Suppressor macrophage treated with lipopolysaccharide for 1 hour (primary cell): ENCODE results near the gene CTF1.
"Not testable (repeated sequence)": the region's sequence is repeated elsewhere in the genome, so short reads cannot be mapped to it uniquely, and the experiment has no call there.

Source experiments
- DNase-seq, 3 donors: peaks; one replicate each; pipeline ENCODE4 v3.0.0-alpha.2; 2020 to 2022

Gene CTF1

DNA sequence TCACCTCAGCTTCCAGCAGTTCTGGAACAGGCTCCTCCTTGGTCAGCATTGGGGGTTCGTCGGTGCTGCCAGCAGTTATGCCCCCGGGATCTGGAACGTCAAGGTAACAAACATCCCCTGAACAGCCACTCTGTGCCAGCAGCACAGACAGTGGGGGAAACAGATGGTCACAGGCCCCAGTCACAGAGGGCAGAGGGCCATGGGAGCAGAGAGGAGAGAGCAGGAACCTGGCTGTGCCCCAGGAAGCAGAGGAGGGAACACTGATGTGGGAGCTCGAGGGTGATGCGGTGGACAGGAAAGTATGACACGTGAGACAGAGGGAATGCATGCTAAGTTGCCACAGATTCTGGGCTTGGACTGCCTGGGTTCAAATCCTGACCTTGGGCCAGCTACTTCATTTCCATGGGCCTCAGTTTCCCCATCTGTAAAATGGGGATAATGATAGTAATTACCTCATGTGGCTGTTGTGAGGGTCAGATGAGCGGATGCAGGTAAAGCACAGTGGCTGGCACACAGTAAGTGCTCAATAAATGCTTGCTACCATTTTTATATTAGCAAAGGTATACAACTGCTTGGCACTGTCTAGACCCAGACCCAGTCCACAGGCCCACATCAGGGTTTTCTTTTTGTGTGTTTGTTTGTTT lies 7.4 kb upstream of the CTF1 start:
- DNase-seq: no peak

DNA sequence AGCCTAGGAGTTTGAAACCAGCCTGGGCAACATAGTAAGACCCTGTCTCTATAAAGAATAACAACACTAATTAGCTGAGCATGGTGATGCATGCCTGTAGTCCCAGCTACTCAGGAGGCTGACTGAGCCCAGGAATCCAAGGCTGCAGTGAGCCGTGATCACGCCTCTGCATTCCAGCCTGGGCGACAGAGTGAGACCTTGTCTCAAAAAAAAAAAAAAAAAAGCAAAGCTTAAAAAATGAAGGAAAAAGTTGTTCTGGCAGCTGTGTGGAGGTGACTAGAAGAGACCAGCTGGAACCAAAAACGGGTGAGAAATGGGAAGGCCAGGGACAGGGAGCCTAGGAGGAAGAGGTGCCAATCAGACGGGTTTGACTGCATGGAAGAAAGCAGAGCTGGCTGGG lies 6.7 kb upstream of the CTF1 start:
- DNase-seq: no peak

DNA sequence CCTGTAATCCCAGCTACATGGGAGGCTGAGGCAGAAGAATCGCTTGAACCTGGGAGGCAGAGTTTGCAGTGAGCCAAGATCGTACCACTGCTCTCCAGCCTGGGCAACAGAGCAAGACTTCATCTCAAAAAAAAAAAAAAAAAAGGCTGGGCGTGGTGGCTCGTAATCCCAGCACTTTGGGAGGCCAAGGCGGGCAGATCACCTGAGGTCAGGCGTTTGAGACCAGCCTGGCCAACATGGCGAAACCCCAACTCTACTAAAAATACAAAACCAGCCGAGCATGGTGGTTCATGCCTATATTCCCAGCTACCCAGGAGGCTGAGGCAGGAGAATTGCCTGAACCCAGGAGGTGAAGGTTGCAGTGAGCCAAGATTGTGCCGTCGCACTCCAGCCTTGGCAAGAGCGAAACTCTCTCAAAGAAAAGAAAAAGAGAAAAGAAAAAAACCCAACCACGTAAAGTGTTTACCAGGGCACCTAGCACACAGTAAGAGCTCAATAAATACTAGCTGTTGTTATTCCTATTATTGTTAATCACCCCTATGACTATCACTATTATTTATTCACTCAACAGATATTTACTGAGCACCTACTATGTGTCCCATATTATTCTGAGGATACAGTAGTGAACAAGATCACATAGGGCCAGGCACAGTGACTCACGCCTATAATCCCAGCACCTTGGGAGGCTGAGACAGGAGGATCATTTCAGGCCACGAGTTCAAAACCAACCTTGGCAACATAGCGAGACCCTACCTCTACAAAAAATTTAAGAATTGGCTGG lies 5.2 kb upstream of the CTF1 start:
- DNase-seq: not testable (repeated sequence)

GRCh38 chr16:30892670-30893416 lies 3.6 kb upstream of the CTF1 start:
- DNase-seq: peak in 2 of 3 donors; percentile 53 to 59

DNA sequence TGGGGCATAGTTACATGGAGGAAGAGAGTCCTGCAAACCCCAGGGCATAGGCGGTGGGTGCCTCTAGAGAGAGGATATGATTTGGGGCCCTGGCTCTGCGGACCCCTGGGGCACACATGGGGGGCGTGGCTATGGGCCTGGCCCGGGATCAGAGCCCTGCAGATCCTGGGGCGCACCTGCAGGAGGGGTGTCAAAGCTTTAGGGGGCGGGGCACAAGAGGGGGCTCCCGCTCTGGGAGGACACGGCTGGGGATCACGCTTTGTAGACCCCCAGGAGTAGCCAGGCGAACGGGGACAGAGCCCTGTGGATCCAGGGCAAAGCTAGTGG lies 3.0 kb upstream of the CTF1 start:
- DNase-seq: no peak

GRCh38 chr16:30893744-30894539 lies 2.5 kb upstream of the CTF1 start, which contains the start of gene BCL7C:
Gene BCL7C, minus strand, starts transcription at chr16:30894077. Its CDS starts 133 bp downstream, at chr16:30893944.
- DNase-seq: peak; percentile 93 to 99 (median 97)

DNA sequence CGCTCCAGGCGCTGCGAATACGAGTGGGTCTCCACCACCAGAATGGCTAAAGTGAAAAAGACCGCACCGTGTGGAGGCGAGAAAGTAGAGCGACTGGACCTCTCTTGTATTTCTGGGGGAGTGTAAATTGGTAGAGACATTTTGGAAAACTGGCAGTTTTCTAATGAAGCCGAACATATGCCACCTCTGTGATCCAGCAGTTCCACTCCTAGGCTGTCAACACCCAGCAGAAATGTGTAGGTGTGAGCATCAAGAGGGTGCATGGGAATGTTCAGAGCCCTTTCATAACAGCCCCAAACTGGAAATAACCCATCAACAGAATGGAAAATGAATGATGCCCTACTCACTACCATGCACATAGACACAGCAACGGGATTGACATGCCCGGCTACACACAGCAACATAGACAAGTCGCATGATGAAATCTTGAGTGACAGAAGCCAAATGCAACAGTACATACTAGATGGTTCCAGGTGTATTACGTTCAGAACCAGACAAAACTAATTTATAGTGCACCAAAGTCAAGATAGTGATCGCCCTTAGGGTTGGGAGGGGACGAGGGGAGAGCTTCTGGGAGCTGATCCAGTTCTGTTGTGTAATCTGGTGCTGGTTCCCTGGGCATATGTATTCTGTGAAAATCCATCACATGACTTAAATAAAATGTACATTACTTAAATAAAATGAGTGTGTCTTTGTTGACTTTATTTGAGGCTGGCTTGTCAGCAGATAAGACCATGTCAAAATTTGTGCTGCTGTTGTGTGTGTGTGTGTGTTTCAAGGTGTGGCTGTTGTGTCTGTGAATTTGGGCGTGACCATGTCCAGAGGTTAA lies 1.7 kb upstream of the CTF1 start:
- peak; percentile 40 to 53 (median 50) for DNase-seq

- DNase-seq: no peak
Measured at GRCh38 chr16:30895627-30896260, 670 bp upstream of the CTF1 start.

GRCh38 chr16:30896889-30897733 lies 697 bp downstream of the CTF1 start:
- DNase-seq: peak; percentile 88 to 95 (median 92)

DNA sequence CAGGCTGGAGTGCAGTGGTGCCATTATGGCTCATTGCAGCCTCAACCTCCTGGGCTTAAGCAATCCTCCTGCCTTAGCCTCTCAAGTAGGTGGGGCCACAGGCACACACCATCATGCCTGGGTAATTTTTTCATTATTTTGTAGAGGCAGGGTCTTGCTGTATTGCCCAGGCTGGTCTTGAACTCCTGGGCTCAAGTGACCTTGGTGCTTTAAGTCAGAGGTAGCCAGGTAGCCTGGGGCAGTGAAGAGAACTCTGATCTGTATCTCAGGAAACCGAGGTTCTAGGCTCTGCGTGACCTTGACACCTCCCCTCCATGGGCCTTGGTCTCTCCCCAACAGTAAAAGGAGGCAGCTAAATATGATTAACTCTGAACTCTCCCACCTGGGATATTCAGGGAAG lies 3.4 kb downstream of the CTF1 start:
- no peak for DNase-seq

GRCh38 chr16:30900588-30900987 lies 4.2 kb downstream of the CTF1 start:
- no peak for DNase-seq

- DNase-seq: no peak
Measured at GRCh38 chr16:30901201-30902028, 5.0 kb downstream of the CTF1 start.

DNA sequence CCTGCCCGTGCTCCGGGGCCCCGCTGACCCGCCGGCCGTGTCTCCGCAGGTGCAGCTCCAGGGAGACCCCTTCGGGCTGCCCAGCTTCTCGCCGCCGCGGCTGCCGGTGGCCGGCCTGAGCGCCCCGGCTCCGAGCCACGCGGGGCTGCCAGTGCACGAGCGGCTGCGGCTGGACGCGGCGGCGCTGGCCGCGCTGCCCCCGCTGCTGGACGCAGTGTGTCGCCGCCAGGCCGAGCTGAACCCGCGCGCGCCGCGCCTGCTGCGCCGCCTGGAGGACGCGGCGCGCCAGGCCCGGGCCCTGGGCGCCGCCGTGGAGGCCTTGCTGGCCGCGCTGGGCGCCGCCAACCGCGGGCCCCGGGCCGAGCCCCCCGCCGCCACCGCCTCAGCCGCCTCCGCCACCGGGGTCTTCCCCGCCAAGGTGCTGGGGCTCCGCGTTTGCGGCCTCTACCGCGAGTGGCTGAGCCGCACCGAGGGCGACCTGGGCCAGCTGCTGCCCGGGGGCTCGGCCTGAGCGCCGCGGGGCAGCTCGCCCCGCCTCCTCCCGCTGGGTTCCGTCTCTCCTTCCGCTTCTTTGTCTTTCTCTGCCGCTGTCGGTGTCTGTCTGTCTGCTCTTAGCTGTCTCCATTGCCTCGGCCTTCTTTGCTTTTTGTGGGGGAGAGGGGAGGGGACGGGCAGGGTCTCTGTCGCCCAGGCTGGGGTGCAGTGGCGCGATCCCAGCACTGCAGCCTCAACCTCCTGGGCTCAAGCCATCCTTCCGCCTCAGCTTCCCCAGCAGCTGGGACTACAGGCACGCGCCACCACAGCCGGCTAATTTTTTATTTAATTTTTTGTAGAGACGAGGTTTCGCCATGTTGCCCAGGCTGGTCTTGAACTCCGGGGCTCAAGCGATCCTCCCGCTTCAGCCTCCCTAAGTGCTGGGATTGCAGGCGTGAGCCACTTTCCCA lies 5.9 kb downstream of the CTF1 start:
- peak; percentile 83 to 95 (median 90) for DNase-seq

- DNase-seq: no peak
Measured at GRCh38 chr16:30903002-30903401, 6.6 kb downstream of the CTF1 start.

DNA sequence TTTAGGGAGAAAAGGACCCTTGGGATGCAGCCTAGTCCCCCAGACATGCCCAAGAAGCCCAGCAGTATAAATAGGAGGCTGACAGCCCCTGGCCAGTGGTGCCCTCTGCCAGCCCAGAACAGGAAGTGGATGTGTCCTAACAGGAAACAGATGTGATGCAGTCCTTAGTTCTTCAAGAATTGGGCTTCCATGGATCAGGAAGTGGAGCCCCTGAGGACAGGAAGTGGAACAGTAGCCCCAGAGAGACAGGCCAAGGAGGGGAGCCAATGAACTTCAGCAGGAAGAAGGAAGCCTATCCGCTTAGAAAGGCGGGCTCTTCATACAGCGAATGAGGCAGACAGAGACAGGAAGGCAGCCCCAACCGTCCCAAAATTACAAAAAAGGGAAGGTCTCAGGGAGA lies 7.2 kb downstream of the CTF1 start:
- DNase-seq: peak; percentile 73 to 89 (median 78)

DNA sequence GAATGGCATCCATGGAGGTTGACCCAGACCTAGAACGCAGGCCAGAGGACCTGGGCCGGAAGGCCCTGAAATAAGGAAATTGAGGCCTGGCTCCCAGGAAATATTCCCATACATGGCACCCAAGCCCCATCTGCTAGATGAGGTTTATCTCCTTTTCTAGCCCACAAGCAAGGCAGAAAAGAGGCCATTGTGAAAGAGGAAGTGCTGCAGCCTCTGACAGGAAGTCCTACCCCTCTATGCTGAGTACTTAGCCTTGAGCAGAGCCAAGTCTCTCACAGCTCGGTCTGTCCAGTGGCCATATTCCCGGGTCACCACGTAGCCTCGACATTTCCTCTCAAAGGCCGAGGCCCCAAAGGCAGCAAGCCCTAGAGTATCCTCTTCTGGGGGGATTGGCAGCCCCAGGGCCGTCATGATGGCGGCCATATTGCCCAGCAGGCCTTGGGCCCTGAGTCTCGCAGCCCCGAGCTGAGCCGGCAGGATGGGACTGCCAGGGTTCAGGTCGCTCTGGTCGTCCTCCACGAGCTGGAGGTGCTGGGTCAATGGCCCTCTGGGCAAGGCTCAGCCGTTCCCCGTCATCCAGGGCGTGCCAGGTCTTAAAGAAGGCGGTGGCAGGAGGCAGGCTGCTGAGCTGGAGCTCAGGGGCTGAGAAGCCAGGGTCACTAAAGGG lies 7.8 kb downstream of the CTF1 start:
- DNase-seq: peak in 2 of 3 donors; percentile 31 to 43

DNA sequence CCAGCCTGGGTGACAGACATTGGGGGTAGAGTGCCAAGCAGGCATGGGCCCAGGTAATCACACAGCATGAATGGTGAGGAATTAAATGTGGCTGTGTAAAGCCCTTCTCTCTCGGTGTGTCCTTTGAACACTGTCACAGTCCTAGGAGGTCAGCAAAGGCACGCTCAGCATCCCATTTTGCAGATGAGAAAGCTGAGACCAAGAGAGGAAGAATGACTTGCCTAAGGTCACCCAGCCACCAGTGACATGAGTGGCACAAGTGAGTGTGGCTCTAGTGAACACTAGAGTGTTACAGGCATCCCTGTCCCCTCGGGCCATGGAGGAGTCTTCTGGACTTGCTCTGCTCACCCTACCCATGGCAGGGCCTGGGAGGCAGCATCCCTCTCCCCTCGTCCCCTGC lies 10.7 kb downstream of the CTF1 start:
- DNase-seq: no peak
